ENCODE measurements around the gene UROD.

DNA sequence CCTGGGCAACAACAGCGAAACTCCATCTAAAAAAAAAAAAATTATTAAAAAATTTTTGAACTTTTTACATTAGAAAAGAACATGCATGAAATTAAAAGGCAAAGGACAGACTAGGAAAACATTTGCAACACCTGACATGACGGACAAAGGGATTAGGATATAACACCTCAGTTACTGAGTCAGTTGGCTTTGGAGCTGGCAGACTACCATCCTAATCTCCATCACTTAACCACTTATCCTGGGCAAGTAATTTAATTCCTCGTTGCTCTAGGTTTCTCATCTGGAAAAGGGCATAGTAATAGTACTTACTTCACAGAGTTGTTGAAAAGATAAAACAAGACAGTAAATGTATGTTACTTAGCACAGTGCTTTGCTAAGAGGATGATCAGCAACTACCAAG, 12.8 kb upstream of the UROD start:
- TF ChIP-seq, protein P1, sequence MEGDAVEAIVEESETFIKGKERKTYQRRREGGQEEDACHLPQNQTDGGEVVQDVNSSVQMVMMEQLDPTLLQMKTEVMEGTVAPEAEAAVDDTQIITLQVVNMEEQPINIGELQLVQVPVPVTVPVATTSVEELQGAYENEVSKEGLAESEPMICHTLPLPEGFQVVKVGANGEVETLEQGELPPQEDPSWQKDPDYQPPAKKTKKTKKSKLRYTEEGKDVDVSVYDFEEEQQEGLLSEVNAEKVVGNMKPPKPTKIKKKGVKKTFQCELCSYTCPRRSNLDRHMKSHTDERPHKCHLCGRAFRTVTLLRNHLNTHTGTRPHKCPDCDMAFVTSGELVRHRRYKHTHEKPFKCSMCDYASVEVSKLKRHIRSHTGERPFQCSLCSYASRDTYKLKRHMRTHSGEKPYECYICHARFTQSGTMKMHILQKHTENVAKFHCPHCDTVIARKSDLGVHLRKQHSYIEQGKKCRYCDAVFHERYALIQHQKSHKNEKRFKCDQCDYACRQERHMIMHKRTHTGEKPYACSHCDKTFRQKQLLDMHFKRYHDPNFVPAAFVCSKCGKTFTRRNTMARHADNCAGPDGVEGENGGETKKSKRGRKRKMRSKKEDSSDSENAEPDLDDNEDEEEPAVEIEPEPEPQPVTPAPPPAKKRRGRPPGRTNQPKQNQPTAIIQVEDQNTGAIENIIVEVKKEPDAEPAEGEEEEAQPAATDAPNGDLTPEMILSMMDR (IDR thresholded peaks at IDR 0.05): no peak
- TF ChIP-seq POLR2A (IDR thresholded peaks at IDR 0.05): no peak
- no peak for TF ChIP-seq POLR2AphosphoS5 (IDR thresholded peaks at IDR 0.05)
